HepG2 (cell line): ENCODE measurements around the gene METTL13. TPM values are rescaled to one million over a fixed set of nuclear protein-coding genes. Genes with fewer than 3 reads are reported as not detected.
A peak's percentile ranks its signal among the peaks of the same experiment; 100 is the strongest.

Experiments
- CCAR2 ChIP-seq: fragments of 200-400 bp; formaldehyde crosslinking; optimal IDR thresholded peaks from 2 replicates; pipeline ENCODE3; 2018; ENCODE audit warnings: low read depth, mild to moderate bottlenecking, low read length, moderate library complexity
- CREB1 ChIP-seq, 2 experiments: fragments of 450-650 bp in 1 of 2; IDR thresholded peaks; 2 replicates each; pipeline ENCODE4 v1.6.1; 2016 to 2017; ENCODE audit warnings: control low read depth in 1 of 2, mild to moderate bottlenecking in 1 of 2, missing compliant biosample characterization in 1 of 2, missing genetic modification characterization in 1 of 2
- GLI4 ChIP-seq: sonication (generic); formaldehyde crosslinking; IDR thresholded peaks from 2 replicates; pipeline ENCODE4 v1.5.1; 2020; ENCODE audit warnings: missing genetic modification reagents, mild to moderate bottlenecking, moderate library complexity, borderline replicate concordance
- KMT2A ChIP-seq: sonication (generic); formaldehyde crosslinking; IDR thresholded peaks from 2 replicates; pipeline ENCODE4 v1.4.0; 2020; ENCODE audit warnings: missing genetic modification reagents
- MLLT10 ChIP-seq: sonication (generic); formaldehyde crosslinking; IDR thresholded peaks from 2 replicates; pipeline ENCODE4 v1.4.0; 2020; ENCODE audit warnings: missing genetic modification reagents
- MTF2 ChIP-seq: sonication (generic); formaldehyde crosslinking; IDR thresholded peaks from 2 replicates; pipeline ENCODE4 v1.5.0; 2020; ENCODE audit warnings: missing genetic modification reagents, borderline replicate concordance
- MYC ChIP-seq: sonication (generic); formaldehyde crosslinking; IDR thresholded peaks from 2 replicates; pipeline ENCODE4 v1.9.0; 2021; ENCODE audit warnings: missing genetic modification reagents, borderline replicate concordance
- POGZ ChIP-seq: sonication (generic); formaldehyde crosslinking; IDR thresholded peaks from 2 replicates; pipeline ENCODE4 v1.4.0; 2020; ENCODE audit warnings: mild to moderate bottlenecking, missing genetic modification reagents
- RFX3 ChIP-seq: IDR thresholded peaks from 2 replicates; pipeline ENCODE4 v1.6.1; 2016; ENCODE audit warnings: missing biosample characterization, missing genetic modification reagents
- RFXAP ChIP-seq: sonication (generic); formaldehyde crosslinking; IDR thresholded peaks from 2 replicates; pipeline ENCODE4 v1.4.0; 2020; ENCODE audit warnings: missing genetic modification reagents, borderline replicate concordance
- RNF2 ChIP-seq: fragments of 450-650 bp; conservative IDR thresholded peaks from 2 replicates; pipeline ENCODE4 v1.6.1; 2016; ENCODE audit warnings: low read depth
- SRSF4 ChIP-seq: fragments of 200-400 bp; formaldehyde crosslinking; IDR thresholded peaks from one replicate; pipeline ENCODE4 v1.6.1; 2018; ENCODE audit warnings: mild to moderate bottlenecking, low read depth, low read length, moderate library complexity; ENCODE audit not compliant: poor library complexity, severe bottlenecking
- STAG1 ChIP-seq: sonication (generic); formaldehyde crosslinking; IDR thresholded peaks from 2 replicates; pipeline ENCODE4 v1.4.0; 2020; ENCODE audit warnings: missing genetic modification reagents
- ZGPAT ChIP-seq: IDR thresholded peaks from 2 replicates; pipeline ENCODE4 v1.6.1; 2016; ENCODE audit warnings: mild to moderate bottlenecking
- ZNF232 ChIP-seq: sonication (generic); formaldehyde crosslinking; IDR thresholded peaks from 2 replicates; pipeline ENCODE4 v1.4.0; 2020; ENCODE audit warnings: missing genetic modification reagents, borderline replicate concordance
- ZNF569 ChIP-seq: sonication (generic); formaldehyde crosslinking; IDR thresholded peaks from 2 replicates; pipeline ENCODE4 v1.5.0; 2020; ENCODE audit warnings: mild to moderate bottlenecking, missing genetic modification reagents, moderate library complexity, borderline replicate concordance
- ZSCAN21 ChIP-seq: sonication (generic); formaldehyde crosslinking; IDR thresholded peaks from 2 replicates; pipeline ENCODE4 v1.8.0; 2022; ENCODE audit warnings: mild to moderate bottlenecking, missing genetic modification reagents, moderate library complexity, borderline replicate concordance
- polyA plus RNA-seq, 8 experiments: library from polyadenylated mRNA; depleted of rRNA in 3 of 8; stranded (reverse) in 7 of 8; unstranded in 1 of 8; fragments of >200 nt; fragmentation: Illumina TruSeq in 4 of 8; extraction: Trizol in 4 of 8; gene quantifications; 2 replicates each; pipeline versions ENCODE4 v1.2.1 to v1.2.3, GENCODE V29; 2011 to 2016; ENCODE audit warnings: low read depth in 4 of 8, missing spikeins in 1 of 8, mixed read lengths in 1 of 8; ENCODE audit not compliant: insufficient read depth in 1 of 8
- total RNA-seq, 5 experiments: library from RNA; depleted of rRNA; stranded (reverse); fragments of >200 nt; fragmentation: Illumina TruSeq; extraction: Trizol; gene quantifications; 2 replicates each; pipeline ENCODE4 v1.2.3, GENCODE V29; 2016; ENCODE audit warnings: low read depth in 1 of 5
- TF ChIP-seq, protein P1 (sequence below): sonication (generic); formaldehyde crosslinking; IDR thresholded peaks from 2 replicates; pipeline ENCODE4 v1.4.0; 2020; ENCODE audit warnings: missing genetic modification reagents, mild to moderate bottlenecking, borderline replicate concordance
- TF ChIP-seq, protein P2 (sequence below): sonication (generic); formaldehyde crosslinking; IDR thresholded peaks from 2 replicates; pipeline ENCODE4 v1.9.0; 2021; ENCODE audit warnings: missing genetic modification reagents, mild to moderate bottlenecking, borderline replicate concordance
- TF ChIP-seq, protein P3 (sequence below): sonication (generic); formaldehyde crosslinking; IDR thresholded peaks from 2 replicates; pipeline ENCODE4 v1.5.1; 2020; ENCODE audit warnings: missing genetic modification reagents, mild to moderate bottlenecking, borderline replicate concordance
- TF ChIP-seq, protein P4 (sequence below): IDR thresholded peaks from 2 replicates; pipeline ENCODE4 v1.6.1; 2016; ENCODE audit warnings: missing compliant biosample characterization, missing genetic modification reagents, borderline replicate concordance

Gene METTL13
- total and polyA plus RNA-seq, 2 of the 13 experiments (the other 11 are each of a cell fraction or from before 2014, with no cell fraction given) = 18.6 to 22.8 TPM

- TF ChIP-seq, protein P1, sequence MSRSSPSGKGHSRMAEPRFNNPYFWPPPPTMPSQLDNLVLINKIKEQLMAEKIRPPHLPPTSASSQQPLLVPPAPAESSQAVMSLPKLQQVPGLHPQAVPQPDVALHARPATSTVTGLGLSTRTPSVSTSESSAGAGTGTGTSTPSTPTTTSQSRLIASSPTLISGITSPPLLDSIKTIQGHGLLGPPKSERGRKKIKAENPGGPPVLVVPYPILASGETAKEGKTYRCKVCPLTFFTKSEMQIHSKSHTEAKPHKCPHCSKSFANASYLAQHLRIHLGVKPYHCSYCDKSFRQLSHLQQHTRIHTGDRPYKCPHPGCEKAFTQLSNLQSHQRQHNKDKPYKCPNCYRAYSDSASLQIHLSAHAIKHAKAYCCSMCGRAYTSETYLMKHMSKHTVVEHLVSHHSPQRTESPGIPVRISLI (CRISPR knock-in tag) = no peak; the same call in 1 of the 2 replicates
- TF ChIP-seq MTF2 (CRISPR knock-in tag) = no peak
- no peak for TF ChIP-seq ZNF232 (CRISPR knock-in tag)
- TF ChIP-seq ZSCAN21 (CRISPR knock-in tag) = peak; percentile 73; the same call in 1 of the 2 replicates
- TF ChIP-seq RNF2 = 0 out of 2 replicates have a peak, but pooled peaks have one; percentile 62
- TF ChIP-seq ZGPAT = peak; percentile 82
- TF ChIP-seq, protein P2, sequence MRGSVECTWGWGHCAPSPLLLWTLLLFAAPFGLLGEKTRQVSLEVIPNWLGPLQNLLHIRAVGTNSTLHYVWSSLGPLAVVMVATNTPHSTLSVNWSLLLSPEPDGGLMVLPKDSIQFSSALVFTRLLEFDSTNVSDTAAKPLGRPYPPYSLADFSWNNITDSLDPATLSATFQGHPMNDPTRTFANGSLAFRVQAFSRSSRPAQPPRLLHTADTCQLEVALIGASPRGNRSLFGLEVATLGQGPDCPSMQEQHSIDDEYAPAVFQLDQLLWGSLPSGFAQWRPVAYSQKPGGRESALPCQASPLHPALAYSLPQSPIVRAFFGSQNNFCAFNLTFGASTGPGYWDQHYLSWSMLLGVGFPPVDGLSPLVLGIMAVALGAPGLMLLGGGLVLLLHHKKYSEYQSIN (CRISPR knock-in tag) = no peak
- TF ChIP-seq RFXAP (CRISPR knock-in tag) = peak; percentile 85; the same call in 1 of the 2 replicates
- no peak for TF ChIP-seq CREB1 (IDR thresholded peaks at IDR 0.05)
- 0 out of 2 replicates have a peak, but pooled peaks have one; percentile 27 for TF ChIP-seq CREB1 (CRISPR knock-in tag; IDR thresholded peaks at IDR 0.05)
- TF ChIP-seq RFX3 (CRISPR knock-in tag) = 0 out of 2 replicates have a peak, but pooled peaks have one; percentile 9
- TF ChIP-seq GLI4 (CRISPR knock-in tag) = no peak; the same call in 1 of the 2 replicates
- TF ChIP-seq STAG1 (CRISPR knock-in tag) = no peak
- TF ChIP-seq, protein P3, sequence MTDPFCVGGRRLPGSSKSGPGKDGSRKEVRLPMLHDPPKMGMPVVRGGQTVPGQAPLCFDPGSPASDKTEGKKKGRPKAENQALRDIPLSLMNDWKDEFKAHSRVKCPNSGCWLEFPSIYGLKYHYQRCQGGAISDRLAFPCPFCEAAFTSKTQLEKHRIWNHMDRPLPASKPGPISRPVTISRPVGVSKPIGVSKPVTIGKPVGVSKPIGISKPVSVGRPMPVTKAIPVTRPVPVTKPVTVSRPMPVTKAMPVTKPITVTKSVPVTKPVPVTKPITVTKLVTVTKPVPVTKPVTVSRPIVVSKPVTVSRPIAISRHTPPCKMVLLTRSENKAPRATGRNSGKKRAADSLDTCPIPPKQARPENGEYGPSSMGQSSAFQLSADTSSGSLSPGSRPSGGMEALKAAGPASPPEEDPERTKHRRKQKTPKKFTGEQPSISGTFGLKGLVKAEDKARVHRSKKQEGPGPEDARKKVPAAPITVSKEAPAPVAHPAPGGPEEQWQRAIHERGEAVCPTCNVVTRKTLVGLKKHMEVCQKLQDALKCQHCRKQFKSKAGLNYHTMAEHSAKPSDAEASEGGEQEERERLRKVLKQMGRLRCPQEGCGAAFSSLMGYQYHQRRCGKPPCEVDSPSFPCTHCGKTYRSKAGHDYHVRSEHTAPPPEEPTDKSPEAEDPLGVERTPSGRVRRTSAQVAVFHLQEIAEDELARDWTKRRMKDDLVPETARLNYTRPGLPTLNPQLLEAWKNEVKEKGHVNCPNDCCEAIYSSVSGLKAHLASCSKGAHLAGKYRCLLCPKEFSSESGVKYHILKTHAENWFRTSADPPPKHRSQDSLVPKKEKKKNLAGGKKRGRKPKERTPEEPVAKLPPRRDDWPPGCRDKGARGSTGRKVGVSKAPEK (CRISPR knock-in tag) = no peak
- TF ChIP-seq, protein P4, sequence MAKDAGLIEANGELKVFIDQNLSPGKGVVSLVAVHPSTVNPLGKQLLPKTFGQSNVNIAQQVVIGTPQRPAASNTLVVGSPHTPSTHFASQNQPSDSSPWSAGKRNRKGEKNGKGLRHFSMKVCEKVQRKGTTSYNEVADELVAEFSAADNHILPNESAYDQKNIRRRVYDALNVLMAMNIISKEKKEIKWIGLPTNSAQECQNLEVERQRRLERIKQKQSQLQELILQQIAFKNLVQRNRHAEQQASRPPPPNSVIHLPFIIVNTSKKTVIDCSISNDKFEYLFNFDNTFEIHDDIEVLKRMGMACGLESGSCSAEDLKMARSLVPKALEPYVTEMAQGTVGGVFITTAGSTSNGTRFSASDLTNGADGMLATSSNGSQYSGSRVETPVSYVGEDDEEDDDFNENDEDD (CRISPR knock-in tag) = peak; percentile 53; the same call in 1 of the 2 replicates
- TF ChIP-seq SRSF4 = no peak
- no peak for TF ChIP-seq ZNF569 (CRISPR knock-in tag)
- TF ChIP-seq MLLT10 (CRISPR knock-in tag) = no peak
- TF ChIP-seq POGZ (CRISPR knock-in tag) = peak; percentile 61; the same call in 1 of the 2 replicates
- TF ChIP-seq MYC (CRISPR knock-in tag) = peak; percentile 84
- no peak for TF ChIP-seq CCAR2
- peak; percentile 90; the same call in 1 of the 2 replicates for TF ChIP-seq KMT2A (CRISPR knock-in tag)
Measured at GRCh38 chr1:171741872-171742576, 39.4 kb upstream of the METTL13 start, which contains the start of gene VAMP4 (continued).
